T-helper 17 cell (primary cell): ENCODE data around the gene STK39. TPM values are rescaled to one million over a fixed set of nuclear protein-coding genes. Genes with fewer than 3 reads are reported as not detected.

Experiments used
- ATAC-seq: fragments of 150-1000 bp; cut with Tn5 transposase; 2 replicates; pipeline ENCODE4 v1.10.0; 2021; ENCODE audit warnings: mild to moderate bottlenecking, moderate library complexity
- DNase-seq, 3 donors: peaks; one replicate each; pipeline versions ENCODE4 v3.0.0 to v3.0.0-alpha.2; 2020 to 2021
- H3K9me3 ChIP-seq: one replicate; pipeline ENCODE4 v1.7.0; 2013; ENCODE audit warnings: low read length, mild to moderate bottlenecking; ENCODE audit not compliant: control insufficient read depth, poor library complexity, severe bottlenecking
- H3K27ac Mint-ChIP-seq: one replicate; pipeline ENCODE4 v1.8.0; 2022; ENCODE audit warnings: mild to moderate bottlenecking, moderate library complexity, mixed read lengths
- H3K27me3 Mint-ChIP-seq: one replicate; pipeline ENCODE4 v1.8.0; 2022; ENCODE audit warnings: mixed read lengths
- H3K36me3 Mint-ChIP-seq: one replicate; pipeline ENCODE4 v1.8.0; 2022; ENCODE audit warnings: low read depth, mixed read lengths
- H3K4me1 Mint-ChIP-seq: one replicate; pipeline ENCODE4 v1.8.0; 2022; ENCODE audit warnings: mild to moderate bottlenecking, mixed read lengths
- H3K4me3 Mint-ChIP-seq: one replicate; pipeline ENCODE4 v1.8.0; 2022; ENCODE audit warnings: mild to moderate bottlenecking, moderate library complexity, mixed read lengths
- total RNA-seq, 4 donors: library from RNA in 2 of 4; stranded (reverse) in 2 of 4; gene quantifications; one replicate each; pipeline ENCODE4 v1.2.3 and lab custom pipeline; 2022 to 2026

Gene STK39
- total RNA-seq, 2 donors from 2014 or later, result 24.1 to 26.1 TPM

DNA sequence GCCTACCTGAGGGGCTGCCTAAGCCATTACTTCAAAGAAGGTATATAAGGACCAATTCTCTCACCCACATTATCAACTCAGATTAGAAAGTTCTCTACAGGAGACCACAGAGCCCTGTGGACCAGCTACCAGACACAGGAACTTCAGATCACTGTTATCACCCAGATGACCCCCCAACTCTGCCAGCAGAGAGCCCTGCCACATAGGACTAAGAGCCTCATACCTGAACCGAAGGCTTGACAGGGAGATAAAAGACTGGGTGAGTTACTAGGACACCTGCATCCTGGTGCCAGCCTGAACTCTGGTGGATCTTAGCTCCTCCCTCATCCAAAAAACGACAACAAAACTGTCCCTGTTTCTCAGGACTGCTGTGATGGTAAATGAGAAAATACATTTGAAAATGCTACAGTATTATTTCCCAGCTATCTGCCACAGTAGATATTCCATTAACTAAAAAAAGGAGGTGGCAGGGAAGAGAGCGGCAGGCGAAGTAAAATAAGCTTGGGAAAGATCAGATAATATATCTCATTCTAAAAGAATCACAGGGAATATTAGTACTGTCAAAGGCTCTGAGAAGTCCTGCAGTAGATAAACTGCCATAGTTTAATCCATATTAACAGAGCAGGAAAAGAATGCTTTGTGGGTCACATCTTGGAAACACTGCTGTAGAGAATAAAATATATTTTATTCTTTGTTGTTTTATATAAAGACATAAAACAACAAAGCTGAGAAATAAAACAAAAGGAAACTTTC, 79.7 kb downstream of the STK39 start:
- Mint-ChIP-seq H3K4me3 (no peak overlapping the region), H3K36me3 (peaks cover 7% of the 10 kb centered on the region), H3K27ac (peak overlapping the region; percentile 53), H3K27me3 (no peaks in the 10 kb centered on the region), H3K4me1 (peaks cover 33% of the 10 kb centered on the region)
- no peaks in the 10 kb centered on the region for H3K9me3 ChIP-seq
- ATAC-seq (no peak), DNase-seq (no peak)

DNA sequence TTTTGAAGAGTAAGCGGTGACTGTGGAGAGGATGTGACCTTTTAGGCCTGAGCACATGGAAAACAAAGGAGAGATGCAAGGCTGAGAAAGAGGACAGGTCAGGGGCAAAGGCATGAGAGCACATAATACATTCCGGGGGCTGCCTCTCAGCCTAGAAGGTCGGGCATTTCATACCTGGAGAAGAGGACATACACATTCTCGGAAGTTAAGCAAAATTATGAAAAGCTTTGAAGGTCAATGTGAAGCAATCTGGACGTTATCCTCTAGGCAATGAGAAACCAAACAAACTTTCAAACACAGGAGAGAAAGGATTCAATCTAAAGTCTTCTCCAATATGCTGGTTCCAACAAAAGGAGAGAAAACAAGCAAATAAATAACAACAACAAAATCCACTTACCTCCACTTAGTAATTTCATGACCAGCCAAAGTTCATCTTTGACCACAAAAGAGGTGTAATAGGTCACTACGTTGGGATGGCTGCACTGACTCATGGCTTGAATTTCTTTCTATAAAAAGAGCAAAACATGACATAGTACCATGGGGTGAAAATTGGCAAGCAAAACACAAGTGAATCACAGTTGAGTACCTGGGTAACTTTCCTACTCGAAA, 80.4 kb downstream of the STK39 start:
- Mint-ChIP-seq H3K27me3 (no peaks in the 10 kb centered on the region), H3K36me3 (peaks cover 7% of the 10 kb centered on the region), H3K4me1 (peaks cover 33% of the 10 kb centered on the region), H3K27ac (peak overlapping the region; percentile 53), H3K4me3 (no peak overlapping the region)
- H3K9me3 ChIP-seq, result no peaks in the 10 kb centered on the region
- ATAC-seq (no peak), DNase-seq (no peak)

DNA sequence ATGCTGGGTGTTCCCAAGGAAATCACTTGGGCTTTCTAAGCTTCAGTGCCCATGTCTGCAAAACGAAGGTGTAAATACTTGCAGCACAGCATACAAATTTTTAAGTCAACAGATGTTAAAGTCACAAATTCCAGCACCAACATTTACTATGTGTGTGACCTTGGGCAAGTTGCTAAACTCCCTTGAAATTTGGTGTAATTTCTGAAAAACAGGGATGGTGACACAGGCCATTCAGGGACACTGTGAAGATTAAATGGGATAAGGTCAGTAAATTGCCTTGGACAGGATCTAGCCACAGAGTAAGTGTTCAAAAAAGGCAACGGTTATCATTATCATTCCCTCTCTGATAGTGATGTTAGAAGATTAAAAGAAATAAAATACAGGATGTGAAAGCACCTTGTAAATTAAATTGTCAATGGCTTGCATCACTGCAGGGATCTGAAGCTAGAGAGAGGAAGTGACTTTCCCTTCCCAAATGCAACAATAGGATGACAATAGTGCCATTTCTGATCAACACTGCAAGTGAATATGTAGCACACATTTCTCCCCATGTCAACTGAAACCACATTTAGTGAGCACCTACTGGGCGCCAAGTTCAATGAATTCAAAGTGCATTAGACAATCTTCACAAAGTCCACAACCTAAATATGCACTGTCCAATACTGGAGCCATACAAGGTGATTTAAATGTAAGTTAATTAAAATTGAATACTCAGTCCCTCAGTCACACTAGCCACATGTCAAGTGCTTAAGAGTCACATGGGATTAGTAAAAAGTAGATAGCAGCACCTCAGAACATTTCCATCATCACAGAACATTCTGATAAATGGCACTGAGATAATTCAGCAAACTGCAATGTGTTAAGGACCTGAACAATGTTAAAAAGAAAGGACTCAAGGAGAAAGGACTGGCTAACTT, 81.2 kb downstream of the STK39 start:
- Mint-ChIP-seq H3K36me3 (peaks cover 7% of the 10 kb centered on the region), H3K27ac (peak overlapping the region; percentile 53), H3K27me3 (no peaks in the 10 kb centered on the region), H3K4me3 (no peak overlapping the region), H3K4me1 (peaks cover 33% of the 10 kb centered on the region)
- H3K9me3 ChIP-seq, result no peaks in the 10 kb centered on the region
- ATAC-seq (no peak), DNase-seq (no peak)

DNA sequence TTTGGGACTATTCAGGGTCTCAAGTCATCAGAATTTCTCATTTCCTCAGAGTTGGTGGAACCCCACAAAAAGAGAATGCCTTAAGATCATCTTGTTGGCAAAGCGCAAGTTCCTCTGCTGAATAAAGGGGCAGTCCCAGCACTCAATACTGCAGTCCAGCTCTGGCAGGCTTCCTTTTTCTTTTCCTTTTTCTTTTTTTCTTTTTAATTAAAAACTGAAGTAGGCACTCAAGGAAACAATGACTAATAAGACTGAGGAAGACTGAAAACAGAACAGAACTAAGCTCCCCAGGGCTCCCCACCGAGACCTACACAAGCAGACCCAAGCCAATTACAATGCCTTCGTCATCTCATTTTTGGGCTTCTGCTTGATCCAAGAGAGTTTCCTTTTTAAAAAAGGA, 82.0 kb downstream of the STK39 start:
- Mint-ChIP-seq H3K4me3 (no peak overlapping the region), H3K36me3 (peaks cover 7% of the 10 kb centered on the region), H3K27ac (no peak overlapping the region), H3K27me3 (no peaks in the 10 kb centered on the region), H3K4me1 (peaks cover 27% of the 10 kb centered on the region)
- H3K9me3 ChIP-seq, result no peaks in the 10 kb centered on the region
- ATAC-seq (no peak), DNase-seq (no peak)

DNA sequence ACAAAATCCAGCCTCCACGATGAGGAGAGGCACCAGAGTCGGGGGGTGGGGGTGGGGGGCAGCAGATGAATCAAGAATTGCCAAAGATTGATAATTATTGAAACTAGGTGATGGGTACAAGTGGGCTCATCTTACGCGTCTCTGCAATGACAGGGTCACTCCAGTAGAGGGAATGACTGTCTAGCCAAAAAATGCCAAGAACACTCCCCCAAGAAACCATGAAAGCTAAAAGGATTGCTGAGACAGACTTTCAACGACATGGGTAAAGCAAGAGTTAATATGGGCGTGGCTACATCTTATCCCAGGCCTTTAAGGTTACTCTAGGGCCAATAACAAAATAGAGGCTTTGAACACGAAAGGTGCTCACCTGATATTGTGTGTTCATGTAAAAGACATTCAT, 86.5 kb downstream of the STK39 start:
- H3K36me3 Mint-ChIP-seq, result peaks cover 4% of the 10 kb centered on the region
- peaks cover 26% of the 10 kb centered on the region for H3K4me1 Mint-ChIP-seq
- H3K4me3 Mint-ChIP-seq, result no peak overlapping the region
- DNase-seq, result no peak
- no peaks in the 10 kb centered on the region for H3K27me3 Mint-ChIP-seq
- ATAC-seq, result peak; percentile 42
- no peaks in the 10 kb centered on the region for H3K9me3 ChIP-seq
- no peak overlapping the region for H3K27ac Mint-ChIP-seq

DNA sequence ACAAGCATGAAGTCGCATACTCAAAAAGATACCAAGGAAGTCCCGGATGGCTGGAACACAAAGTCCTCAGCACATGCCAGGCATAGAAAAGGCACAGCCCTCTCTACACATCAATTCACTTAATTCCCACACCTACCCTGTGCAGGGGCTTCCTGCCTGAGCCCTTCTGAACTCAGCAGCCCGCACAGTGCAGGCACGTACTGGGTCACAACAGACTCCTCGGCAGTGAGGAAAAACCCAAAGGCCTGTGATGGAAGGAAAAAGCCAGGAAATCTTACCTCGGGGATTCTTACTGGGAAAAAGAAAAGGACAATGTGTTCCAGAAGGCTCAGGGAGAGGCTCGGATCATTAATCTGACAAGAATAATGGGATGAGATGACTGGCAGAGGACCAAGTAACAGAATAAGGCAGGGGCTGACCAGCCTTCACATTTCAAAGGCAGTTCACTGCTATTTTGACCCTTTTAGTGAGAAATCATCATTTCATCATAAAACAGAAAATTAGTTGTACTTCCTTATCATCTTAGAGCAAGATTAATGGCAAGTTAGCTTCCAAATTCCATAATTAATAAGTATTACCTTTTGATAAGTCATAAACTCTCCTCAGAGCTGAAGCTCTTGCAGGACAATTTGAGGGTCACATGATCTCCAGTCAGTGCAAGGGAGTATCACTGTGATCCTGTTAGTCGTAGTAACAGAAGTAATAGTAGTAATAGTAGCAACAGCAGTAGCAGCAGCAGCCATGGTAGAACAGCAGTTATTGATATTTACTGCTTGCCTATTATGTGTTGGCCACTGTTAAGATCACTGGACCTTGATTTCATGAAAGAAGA, 87.4 kb downstream of the STK39 start:
- no peaks in the 10 kb centered on the region for H3K9me3 ChIP-seq
- peaks cover 4% of the 10 kb centered on the region for H3K36me3 Mint-ChIP-seq
- DNase-seq (no peak), ATAC-seq (no peak)
- H3K4me1 Mint-ChIP-seq, result peaks cover 22% of the 10 kb centered on the region
- no peak overlapping the region for H3K4me3 Mint-ChIP-seq
- no peak overlapping the region for H3K27ac Mint-ChIP-seq
- H3K27me3 Mint-ChIP-seq, result no peaks in the 10 kb centered on the region

DNA sequence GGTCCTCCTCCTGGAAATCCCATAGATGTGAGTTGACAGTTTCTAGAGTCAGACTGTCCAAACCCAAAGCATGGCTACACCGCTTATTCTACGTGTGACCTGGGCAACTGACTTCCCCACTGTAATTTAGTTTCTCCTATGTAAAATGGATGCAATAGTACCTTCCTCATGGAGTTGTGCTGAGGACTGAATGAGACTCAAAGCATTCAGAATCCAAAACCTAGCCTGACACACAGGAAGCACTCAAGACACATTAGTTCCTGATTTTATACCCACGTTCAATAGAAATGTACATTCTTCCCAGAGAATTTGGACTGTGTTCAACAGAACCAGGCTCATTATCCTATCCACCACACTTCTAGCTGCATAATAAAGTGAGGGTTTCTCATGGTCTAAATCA, 88.8 kb downstream of the STK39 start:
- no peaks in the 10 kb centered on the region for H3K9me3 ChIP-seq
- no peaks in the 10 kb centered on the region for H3K27me3 Mint-ChIP-seq
- H3K27ac Mint-ChIP-seq, result no peak overlapping the region
- ATAC-seq (no peak), DNase-seq (no peak)
- peaks cover 20% of the 10 kb centered on the region for H3K4me1 Mint-ChIP-seq
- H3K4me3 Mint-ChIP-seq, result no peak overlapping the region
- peaks cover 2% of the 10 kb centered on the region for H3K36me3 Mint-ChIP-seq

DNA sequence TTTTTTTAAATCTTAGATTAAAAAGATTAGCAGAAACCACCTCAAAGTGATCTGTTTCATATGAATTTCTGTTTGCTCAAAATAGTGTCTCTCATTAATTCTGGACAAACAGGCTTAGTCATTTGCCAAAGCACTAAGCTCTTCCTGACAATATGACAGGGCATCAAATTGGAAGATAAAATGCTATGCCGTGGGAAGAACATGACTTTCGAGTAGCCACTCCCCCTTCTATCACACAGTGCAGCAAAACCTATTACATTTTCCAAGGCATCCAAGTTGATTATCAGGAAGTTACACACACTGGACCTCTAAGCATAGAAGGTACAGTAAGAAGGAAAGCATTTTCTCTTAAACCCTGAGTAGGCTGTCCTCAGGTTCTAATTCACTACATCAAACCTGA, 89.5 kb downstream of the STK39 start:
- H3K9me3 ChIP-seq, result no peaks in the 10 kb centered on the region
- no peaks in the 10 kb centered on the region for H3K27me3 Mint-ChIP-seq
- H3K4me1 Mint-ChIP-seq, result peaks cover 18% of the 10 kb centered on the region
- H3K27ac Mint-ChIP-seq, result no peak overlapping the region
- H3K36me3 Mint-ChIP-seq, result no peaks in the 10 kb centered on the region
- ATAC-seq, result no peak
- no peak for DNase-seq
- no peak overlapping the region for H3K4me3 Mint-ChIP-seq

DNA sequence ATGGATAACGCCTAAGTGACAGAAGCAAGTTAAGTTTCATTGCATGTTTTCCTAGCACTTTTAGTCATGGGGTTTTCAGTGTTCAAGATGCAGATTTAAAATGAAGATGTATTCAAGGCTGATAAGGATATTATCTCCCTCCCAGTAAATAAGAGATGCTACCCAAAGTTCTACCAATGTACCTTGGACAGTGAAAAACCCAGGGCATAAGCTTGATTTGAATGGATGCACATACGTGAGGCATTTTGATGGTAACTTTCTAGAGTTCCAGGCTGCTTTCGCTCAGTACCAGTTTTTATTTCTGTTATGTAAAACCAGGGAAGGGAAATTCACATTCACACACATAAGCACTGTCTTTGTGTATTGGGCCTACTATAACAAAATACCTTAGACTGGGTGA, 90.3 kb downstream of the STK39 start:
- Mint-ChIP-seq H3K36me3 (peaks cover 3% of the 10 kb centered on the region), H3K27ac (no peak overlapping the region)
- ATAC-seq, result no peak

DNA sequence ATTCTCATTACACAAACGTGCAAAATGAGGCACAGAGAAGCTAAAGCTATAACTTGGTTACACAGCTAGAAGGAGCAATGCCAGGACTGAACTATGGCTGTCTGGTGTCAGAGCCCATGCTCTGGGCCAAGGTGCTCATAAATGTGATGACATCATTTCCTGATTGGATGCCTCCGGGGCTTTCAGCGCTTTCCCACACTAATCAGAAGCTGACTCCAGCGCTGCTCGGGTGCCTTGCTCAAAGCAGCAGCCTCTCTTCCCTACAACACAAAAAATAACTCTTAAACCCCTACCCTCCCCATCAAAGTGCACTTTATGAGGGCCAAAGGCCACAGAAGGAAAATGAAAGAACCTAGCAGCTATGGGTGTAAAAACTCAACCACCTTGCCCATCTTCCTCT, 90.7 kb downstream of the STK39 start:
- H3K4me3 Mint-ChIP-seq, result no peak overlapping the region
- no peak overlapping the region for H3K27ac Mint-ChIP-seq
- no peaks in the 10 kb centered on the region for H3K27me3 Mint-ChIP-seq
- DNase-seq (no peak), ATAC-seq (peak; percentile 35)
- H3K36me3 Mint-ChIP-seq, result peaks cover 3% of the 10 kb centered on the region
- H3K9me3 ChIP-seq, result no peaks in the 10 kb centered on the region
- H3K4me1 Mint-ChIP-seq, result peaks cover 18% of the 10 kb centered on the region

More for the DNA sequence above, 90.3 kb downstream of the STK39 start:
- no peaks in the 10 kb centered on the region for H3K9me3 ChIP-seq
- no peak for DNase-seq
- Mint-ChIP-seq H3K4me3 (no peak overlapping the region), H3K4me1 (peaks cover 18% of the 10 kb centered on the region), H3K27me3 (no peaks in the 10 kb centered on the region)

DNA sequence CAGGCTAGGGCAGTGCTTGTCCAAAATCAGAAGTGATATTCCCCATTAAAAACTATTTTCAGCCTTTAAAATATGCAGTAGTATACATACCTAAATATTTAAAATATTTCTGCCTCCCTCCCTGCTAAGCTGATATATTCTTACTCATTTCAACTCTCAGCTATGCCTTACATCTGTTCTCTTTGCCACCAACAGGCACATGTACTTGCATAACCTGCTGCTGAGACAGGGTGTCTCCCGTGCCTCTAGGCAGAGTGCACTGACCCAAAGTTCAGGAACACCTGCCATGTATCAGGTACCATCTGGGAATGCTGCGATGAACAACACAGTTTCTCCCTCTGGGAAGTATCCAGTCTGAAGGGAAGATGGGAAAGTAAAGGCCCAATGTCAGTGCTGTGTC, 91.7 kb downstream of the STK39 start:
- H3K9me3 ChIP-seq, result no peaks in the 10 kb centered on the region
- no peaks in the 10 kb centered on the region for H3K27me3 Mint-ChIP-seq
- no peak overlapping the region for H3K4me3 Mint-ChIP-seq
- H3K36me3 Mint-ChIP-seq, result peaks cover 3% of the 10 kb centered on the region
- H3K27ac Mint-ChIP-seq, result no peak overlapping the region
- ATAC-seq, result no peak
- no peak for DNase-seq
- peaks cover 18% of the 10 kb centered on the region for H3K4me1 Mint-ChIP-seq

DNA sequence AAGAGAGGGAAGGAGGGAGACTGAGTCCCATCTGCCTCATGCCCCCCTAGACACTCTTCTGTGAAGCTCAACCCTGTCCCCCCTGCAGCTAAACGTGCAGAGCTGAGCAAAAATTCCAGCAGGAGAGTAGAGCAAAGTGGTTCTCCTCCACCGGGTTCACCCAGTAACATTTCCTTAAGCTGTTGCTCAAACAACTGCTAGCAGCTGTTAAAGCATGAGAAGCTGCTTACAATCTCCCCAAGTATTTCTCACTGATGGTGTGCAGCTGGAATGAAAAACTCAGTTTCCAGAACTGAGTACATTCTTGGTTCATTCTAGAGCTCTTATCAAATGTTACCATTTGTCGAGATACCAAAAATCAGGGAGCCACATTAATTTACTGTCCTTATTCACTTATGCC, 92.3 kb downstream of the STK39 start:
- no peaks in the 10 kb centered on the region for H3K9me3 ChIP-seq
- ATAC-seq (no peak), DNase-seq (no peak)
- Mint-ChIP-seq H3K36me3 (peaks cover 3% of the 10 kb centered on the region), H3K27ac (no peak overlapping the region), H3K27me3 (no peaks in the 10 kb centered on the region), H3K4me1 (peaks cover 18% of the 10 kb centered on the region), H3K4me3 (no peak overlapping the region)
